Osteoblast (primary cell): ENCODE results near the gene BRD2. TPM values are rescaled to one million over a fixed set of nuclear protein-coding genes. Genes with fewer than 3 reads are reported as not detected.
A peak's percentile ranks its signal among the peaks of the same experiment; 100 is the strongest.

Source experiments
- DNase-seq: peaks from one replicate; pipeline ENCODE4 v3.0.0; 2011; ENCODE audit warnings: low spot score, mixed read lengths; ENCODE audit not compliant: insufficient read length; ENCODE audit errors: missing footprints
- H2AFZ ChIP-seq: 2 replicates; pipeline ENCODE4 v1.6.0; 2011; ENCODE audit warnings: mild to moderate bottlenecking, low read length
- H3K27ac ChIP-seq: 2 replicates; pipeline ENCODE4 v1.5.1; 2011; ENCODE audit warnings: mild to moderate bottlenecking, low read depth, low read length, moderate library complexity
- H3K27me3 ChIP-seq: 2 replicates; pipeline ENCODE4 v1.6.0; 2012; ENCODE audit warnings: mild to moderate bottlenecking, control low read depth, inconsistent platforms, low read length, moderate library complexity; ENCODE audit not compliant: insufficient read depth
- H3K36me3 ChIP-seq: 2 replicates; pipeline ENCODE4 v1.5.1; 2011; ENCODE audit warnings: mild to moderate bottlenecking, low read length, control low read depth, moderate library complexity; ENCODE audit not compliant: insufficient read depth
- H3K4me1 ChIP-seq: 2 replicates; pipeline ENCODE4 v1.5.1; 2011; ENCODE audit warnings: mild to moderate bottlenecking, low read length, control low read depth, moderate library complexity; ENCODE audit not compliant: insufficient read depth
- H3K4me2 ChIP-seq: 2 replicates; pipeline ENCODE4 v1.6.0; 2011; ENCODE audit warnings: mild to moderate bottlenecking, low read length; ENCODE audit not compliant: insufficient read depth
- H3K4me3 ChIP-seq: fragments of 200-600 bp; sonication (generic); 3 replicates; pipeline ENCODE4 v1.5.1; 2012; ENCODE audit warnings: mild to moderate bottlenecking, low read length, inconsistent platforms; ENCODE audit not compliant: insufficient read depth
- H3K79me2 ChIP-seq: 2 replicates; pipeline ENCODE4 v1.6.0; 2012; ENCODE audit warnings: mild to moderate bottlenecking, low read length, control low read depth, inconsistent platforms; ENCODE audit not compliant: insufficient read depth
- H3K9me3 ChIP-seq: 2 replicates; pipeline ENCODE4 v1.5.1; 2011; ENCODE audit warnings: low read depth, low read length, control low read depth
- H4K20me1 ChIP-seq: 2 replicates; pipeline ENCODE4 v1.6.0; 2012; ENCODE audit warnings: mild to moderate bottlenecking, low read length, control low read depth; ENCODE audit not compliant: insufficient read depth
- total RNA-seq: library from RNA; depleted of rRNA; stranded (reverse); fragments of >200 nt; gene quantifications from 2 replicates; pipeline ENCODE4 v1.2.3, GENCODE V29; 2012
- TF ChIP-seq, protein P1 (sequence below): IDR thresholded peaks from 2 replicates; pipeline ENCODE4 v1.5.1; 2011; ENCODE audit warnings: mild to moderate bottlenecking, low read depth, low read length, moderate library complexity; ENCODE audit errors: extremely low read depth

BRD2 gene
- total RNA-seq, 1 donor: 119 TPM

GRCh38 chr6:33014841-33015634 lies 46.6 kb downstream of the BRD2 start:
- no peaks in the 10 kb centered on the region for H3K79me2 ChIP-seq
- TF ChIP-seq, protein P1, sequence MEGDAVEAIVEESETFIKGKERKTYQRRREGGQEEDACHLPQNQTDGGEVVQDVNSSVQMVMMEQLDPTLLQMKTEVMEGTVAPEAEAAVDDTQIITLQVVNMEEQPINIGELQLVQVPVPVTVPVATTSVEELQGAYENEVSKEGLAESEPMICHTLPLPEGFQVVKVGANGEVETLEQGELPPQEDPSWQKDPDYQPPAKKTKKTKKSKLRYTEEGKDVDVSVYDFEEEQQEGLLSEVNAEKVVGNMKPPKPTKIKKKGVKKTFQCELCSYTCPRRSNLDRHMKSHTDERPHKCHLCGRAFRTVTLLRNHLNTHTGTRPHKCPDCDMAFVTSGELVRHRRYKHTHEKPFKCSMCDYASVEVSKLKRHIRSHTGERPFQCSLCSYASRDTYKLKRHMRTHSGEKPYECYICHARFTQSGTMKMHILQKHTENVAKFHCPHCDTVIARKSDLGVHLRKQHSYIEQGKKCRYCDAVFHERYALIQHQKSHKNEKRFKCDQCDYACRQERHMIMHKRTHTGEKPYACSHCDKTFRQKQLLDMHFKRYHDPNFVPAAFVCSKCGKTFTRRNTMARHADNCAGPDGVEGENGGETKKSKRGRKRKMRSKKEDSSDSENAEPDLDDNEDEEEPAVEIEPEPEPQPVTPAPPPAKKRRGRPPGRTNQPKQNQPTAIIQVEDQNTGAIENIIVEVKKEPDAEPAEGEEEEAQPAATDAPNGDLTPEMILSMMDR: peak; percentile 70
- H2AFZ ChIP-seq: peak overlapping the region; percentile 2
- no peak overlapping the region for H3K4me2 ChIP-seq
- H3K9me3 ChIP-seq: no peaks in the 10 kb centered on the region
- no peak overlapping the region for H3K4me3 ChIP-seq
- H3K36me3 ChIP-seq: no peaks in the 10 kb centered on the region
- DNase-seq: peak; percentile 80
- H3K4me1 ChIP-seq: peaks cover 6% of the 10 kb centered on the region
- H3K27me3 ChIP-seq: peaks cover 30% of the 10 kb centered on the region
- H3K27ac ChIP-seq: no peak overlapping the region
- H4K20me1 ChIP-seq: no peaks in the 10 kb centered on the region

GRCh38 chr6:33015798-33016197 lies 47.4 kb downstream of the BRD2 start:
- H3K27me3 ChIP-seq: peaks cover 23% of the 10 kb centered on the region
- peaks cover 6% of the 10 kb centered on the region for H3K4me1 ChIP-seq
- H3K79me2 ChIP-seq: no peaks in the 10 kb centered on the region
- no peak overlapping the region for H3K27ac ChIP-seq
- H3K9me3 ChIP-seq: no peaks in the 10 kb centered on the region
- no peaks in the 10 kb centered on the region for H3K36me3 ChIP-seq
- DNase-seq: no peak
- no peak overlapping the region for H3K4me3 ChIP-seq
- no peak overlapping the region for H2AFZ ChIP-seq
- no peaks in the 10 kb centered on the region for H4K20me1 ChIP-seq
- TF ChIP-seq, protein P1: no peak
- H3K4me2 ChIP-seq: no peak overlapping the region

GRCh38 chr6:33017018-33017417 lies 48.6 kb downstream of the BRD2 start:
- H4K20me1 ChIP-seq: no peaks in the 10 kb centered on the region
- no peak for DNase-seq
- H3K79me2 ChIP-seq: no peaks in the 10 kb centered on the region
- H3K4me1 ChIP-seq: peaks cover 6% of the 10 kb centered on the region
- TF ChIP-seq, protein P1: no peak
- no peaks in the 10 kb centered on the region for H3K36me3 ChIP-seq
- no peaks in the 10 kb centered on the region for H3K9me3 ChIP-seq
- H2AFZ ChIP-seq: no peak overlapping the region
- no peak overlapping the region for H3K4me3 ChIP-seq
- no peak overlapping the region for H3K4me2 ChIP-seq
- H3K27ac ChIP-seq: no peak overlapping the region
- peaks cover 19% of the 10 kb centered on the region for H3K27me3 ChIP-seq

GRCh38 chr6:33017694-33018353 lies 49.4 kb downstream of the BRD2 start:
- peaks cover 18% of the 10 kb centered on the region for H3K27me3 ChIP-seq
- TF ChIP-seq, protein P1: no peak

More at GRCh38 chr6:33017694-33018353, 49.4 kb downstream of the BRD2 start:
- H3K36me3 ChIP-seq: no peaks in the 10 kb centered on the region
- no peak overlapping the region for H2AFZ ChIP-seq
- no peaks in the 10 kb centered on the region for H3K79me2 ChIP-seq
- no peak overlapping the region for H3K4me2 ChIP-seq
- H3K4me3 ChIP-seq: no peak overlapping the region
- no peak for DNase-seq
- no peaks in the 10 kb centered on the region for H3K9me3 ChIP-seq
- H3K4me1 ChIP-seq: peaks cover 6% of the 10 kb centered on the region
- H4K20me1 ChIP-seq: no peaks in the 10 kb centered on the region
- no peak overlapping the region for H3K27ac ChIP-seq
